WTC11 (cell line): ENCODE results near the gene CRAT.

ENCODE experiments used
- CREM ChIP-seq: sonication (generic); formaldehyde crosslinking; IDR thresholded peaks from 2 replicates; pipeline ENCODE4 v1.8.1; 2022; ENCODE audit warnings: mild to moderate bottlenecking, missing genetic modification reagents, moderate library complexity
- NFYB ChIP-seq: sonication (generic); formaldehyde crosslinking; conservative IDR thresholded peaks from 2 replicates; pipeline ENCODE4 v1.8.0; 2022; ENCODE audit warnings: low read depth, missing genetic modification reagents
- SP1 ChIP-seq: sonication (generic); formaldehyde crosslinking; conservative IDR thresholded peaks from 2 replicates; pipeline ENCODE4 v1.8.1; 2022; ENCODE audit warnings: missing genetic modification reagents
- ZNF219 ChIP-seq: sonication (generic); formaldehyde crosslinking; IDR thresholded peaks from 2 replicates; pipeline ENCODE4 v1.8.0; 2023; ENCODE audit warnings: missing genetic modification reagents, mild to moderate bottlenecking, borderline replicate concordance
- ZNF263 ChIP-seq: sonication (generic); formaldehyde crosslinking; IDR thresholded peaks from 2 replicates; pipeline ENCODE4 v1.8.1; 2022; ENCODE audit warnings: low read depth, mild to moderate bottlenecking, moderate library complexity, missing genetic modification reagents
- ZNF423 ChIP-seq: fragments of 250-450 bp; sonication (Bioruptor Pico); IDR thresholded peaks from 2 replicates; pipeline ENCODE4 v2.1.2; 2022; ENCODE audit warnings: mild to moderate bottlenecking, moderate library complexity
- TF ChIP-seq, protein P1 (sequence below): fragments of 200-600 bp; IDR thresholded peaks from 2 replicates; pipeline ENCODE4 v1.8.0; 2022; ENCODE audit warnings: antibody characterized with exemption
- TF ChIP-seq, protein P2 (sequence below): sonication (generic); formaldehyde crosslinking; IDR thresholded peaks from 2 replicates; pipeline ENCODE4 v1.8.0; 2022; ENCODE audit warnings: mild to moderate bottlenecking, missing genetic modification reagents
- TF ChIP-seq, protein P3 (sequence below): sonication (generic); formaldehyde crosslinking; IDR thresholded peaks from 2 replicates; pipeline ENCODE4 v1.8.1; 2023; ENCODE audit warnings: mild to moderate bottlenecking, moderate library complexity, missing genetic modification reagents
- TF ChIP-seq, protein P4 (sequence below): sonication (generic); formaldehyde crosslinking; IDR thresholded peaks from 2 replicates; pipeline ENCODE4 v1.8.1; 2022; ENCODE audit warnings: low read depth, mild to moderate bottlenecking, moderate library complexity, missing genetic modification reagents, borderline replicate concordance
- TF ChIP-seq, protein P5 (sequence below): sonication (generic); formaldehyde crosslinking; IDR thresholded peaks from 2 replicates; pipeline ENCODE4 v1.8.1; 2023; ENCODE audit warnings: mild to moderate bottlenecking, missing genetic modification reagents, moderate library complexity
- TF ChIP-seq, protein P6 (sequence below): sonication (generic); formaldehyde crosslinking; IDR thresholded peaks from 2 replicates; pipeline ENCODE4 v1.8.0; 2023; ENCODE audit warnings: missing genetic modification reagents
- TF ChIP-seq, protein P7 (sequence below): fragments of 250-450 bp; sonication (Bioruptor Pico); IDR thresholded peaks from 2 replicates; pipeline ENCODE4 v1.9.0; 2021; ENCODE audit warnings: mild to moderate bottlenecking

DNA sequence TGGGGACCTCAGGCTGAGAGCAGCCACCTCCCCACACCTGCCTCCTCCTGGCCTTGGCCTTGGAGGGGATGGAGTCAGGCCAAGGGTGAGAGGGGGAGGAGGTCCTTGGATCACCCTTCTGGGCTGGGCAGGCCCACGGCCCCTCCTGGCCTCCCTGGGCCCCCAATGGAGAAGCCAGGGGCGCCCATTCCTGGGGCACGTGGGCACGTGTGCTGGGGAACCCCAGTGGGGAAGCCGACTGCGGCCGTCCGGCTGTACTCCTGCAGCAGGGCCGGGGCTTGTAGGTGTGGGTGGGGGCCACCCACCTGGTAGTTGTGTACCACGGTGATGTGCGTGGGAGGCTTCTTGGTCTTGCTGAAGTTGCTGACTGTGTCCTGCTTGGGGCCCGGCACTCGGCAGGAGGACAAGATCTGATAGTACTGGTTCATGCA, 8.5 kb downstream of the CRAT start:
- TF ChIP-seq, protein P1, sequence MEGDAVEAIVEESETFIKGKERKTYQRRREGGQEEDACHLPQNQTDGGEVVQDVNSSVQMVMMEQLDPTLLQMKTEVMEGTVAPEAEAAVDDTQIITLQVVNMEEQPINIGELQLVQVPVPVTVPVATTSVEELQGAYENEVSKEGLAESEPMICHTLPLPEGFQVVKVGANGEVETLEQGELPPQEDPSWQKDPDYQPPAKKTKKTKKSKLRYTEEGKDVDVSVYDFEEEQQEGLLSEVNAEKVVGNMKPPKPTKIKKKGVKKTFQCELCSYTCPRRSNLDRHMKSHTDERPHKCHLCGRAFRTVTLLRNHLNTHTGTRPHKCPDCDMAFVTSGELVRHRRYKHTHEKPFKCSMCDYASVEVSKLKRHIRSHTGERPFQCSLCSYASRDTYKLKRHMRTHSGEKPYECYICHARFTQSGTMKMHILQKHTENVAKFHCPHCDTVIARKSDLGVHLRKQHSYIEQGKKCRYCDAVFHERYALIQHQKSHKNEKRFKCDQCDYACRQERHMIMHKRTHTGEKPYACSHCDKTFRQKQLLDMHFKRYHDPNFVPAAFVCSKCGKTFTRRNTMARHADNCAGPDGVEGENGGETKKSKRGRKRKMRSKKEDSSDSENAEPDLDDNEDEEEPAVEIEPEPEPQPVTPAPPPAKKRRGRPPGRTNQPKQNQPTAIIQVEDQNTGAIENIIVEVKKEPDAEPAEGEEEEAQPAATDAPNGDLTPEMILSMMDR: no peak
- TF ChIP-seq, protein P2, sequence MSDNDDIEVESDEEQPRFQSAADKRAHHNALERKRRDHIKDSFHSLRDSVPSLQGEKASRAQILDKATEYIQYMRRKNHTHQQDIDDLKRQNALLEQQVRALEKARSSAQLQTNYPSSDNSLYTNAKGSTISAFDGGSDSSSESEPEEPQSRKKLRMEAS: no peak
- TF ChIP-seq, protein P3, sequence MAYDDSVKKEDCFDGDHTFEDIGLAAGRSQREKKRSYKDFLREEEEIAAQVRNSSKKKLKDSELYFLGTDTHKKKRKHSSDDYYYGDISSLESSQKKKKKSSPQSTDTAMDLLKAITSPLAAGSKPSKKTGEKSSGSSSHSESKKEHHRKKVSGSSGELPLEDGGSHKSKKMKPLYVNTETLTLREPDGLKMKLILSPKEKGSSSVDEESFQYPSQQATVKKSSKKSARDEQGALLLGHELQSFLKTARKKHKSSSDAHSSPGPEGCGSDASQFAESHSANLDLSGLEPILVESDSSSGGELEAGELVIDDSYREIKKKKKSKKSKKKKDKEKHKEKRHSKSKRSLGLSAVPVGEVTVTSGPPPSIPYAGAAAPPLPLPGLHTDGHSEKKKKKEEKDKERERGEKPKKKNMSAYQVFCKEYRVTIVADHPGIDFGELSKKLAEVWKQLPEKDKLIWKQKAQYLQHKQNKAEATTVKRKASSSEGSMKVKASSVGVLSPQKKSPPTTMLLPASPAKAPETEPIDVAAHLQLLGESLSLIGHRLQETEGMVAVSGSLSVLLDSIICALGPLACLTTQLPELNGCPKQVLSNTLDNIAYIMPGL: no peak
- TF ChIP-seq NFYB (CRISPR knock-in tag): no peak
- no peak for TF ChIP-seq ZNF423 (CRISPR knock-in tag)
- TF ChIP-seq, protein P4, sequence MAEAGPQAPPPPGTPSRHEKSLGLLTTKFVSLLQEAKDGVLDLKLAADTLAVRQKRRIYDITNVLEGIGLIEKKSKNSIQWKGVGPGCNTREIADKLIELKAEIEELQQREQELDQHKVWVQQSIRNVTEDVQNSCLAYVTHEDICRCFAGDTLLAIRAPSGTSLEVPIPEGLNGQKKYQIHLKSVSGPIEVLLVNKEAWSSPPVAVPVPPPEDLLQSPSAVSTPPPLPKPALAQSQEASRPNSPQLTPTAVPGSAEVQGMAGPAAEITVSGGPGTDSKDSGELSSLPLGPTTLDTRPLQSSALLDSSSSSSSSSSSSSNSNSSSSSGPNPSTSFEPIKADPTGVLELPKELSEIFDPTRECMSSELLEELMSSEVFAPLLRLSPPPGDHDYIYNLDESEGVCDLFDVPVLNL (CRISPR knock-in tag): no peak
- TF ChIP-seq ZNF263: no peak
- TF ChIP-seq, protein P5, sequence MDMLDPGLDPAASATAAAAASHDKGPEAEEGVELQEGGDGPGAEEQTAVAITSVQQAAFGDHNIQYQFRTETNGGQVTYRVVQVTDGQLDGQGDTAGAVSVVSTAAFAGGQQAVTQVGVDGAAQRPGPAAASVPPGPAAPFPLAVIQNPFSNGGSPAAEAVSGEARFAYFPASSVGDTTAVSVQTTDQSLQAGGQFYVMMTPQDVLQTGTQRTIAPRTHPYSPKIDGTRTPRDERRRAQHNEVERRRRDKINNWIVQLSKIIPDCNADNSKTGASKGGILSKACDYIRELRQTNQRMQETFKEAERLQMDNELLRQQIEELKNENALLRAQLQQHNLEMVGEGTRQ (CRISPR knock-in tag): no peak
- no peak for TF ChIP-seq SP1 (CRISPR knock-in tag)
- TF ChIP-seq CREM (CRISPR knock-in tag): no peak
- TF ChIP-seq, protein P6, sequence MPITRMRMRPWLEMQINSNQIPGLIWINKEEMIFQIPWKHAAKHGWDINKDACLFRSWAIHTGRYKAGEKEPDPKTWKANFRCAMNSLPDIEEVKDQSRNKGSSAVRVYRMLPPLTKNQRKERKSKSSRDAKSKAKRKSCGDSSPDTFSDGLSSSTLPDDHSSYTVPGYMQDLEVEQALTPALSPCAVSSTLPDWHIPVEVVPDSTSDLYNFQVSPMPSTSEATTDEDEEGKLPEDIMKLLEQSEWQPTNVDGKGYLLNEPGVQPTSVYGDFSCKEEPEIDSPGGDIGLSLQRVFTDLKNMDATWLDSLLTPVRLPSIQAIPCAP (CRISPR knock-in tag): no peak
- TF ChIP-seq ZNF219 (CRISPR knock-in tag): no peak
- TF ChIP-seq, protein P7, sequence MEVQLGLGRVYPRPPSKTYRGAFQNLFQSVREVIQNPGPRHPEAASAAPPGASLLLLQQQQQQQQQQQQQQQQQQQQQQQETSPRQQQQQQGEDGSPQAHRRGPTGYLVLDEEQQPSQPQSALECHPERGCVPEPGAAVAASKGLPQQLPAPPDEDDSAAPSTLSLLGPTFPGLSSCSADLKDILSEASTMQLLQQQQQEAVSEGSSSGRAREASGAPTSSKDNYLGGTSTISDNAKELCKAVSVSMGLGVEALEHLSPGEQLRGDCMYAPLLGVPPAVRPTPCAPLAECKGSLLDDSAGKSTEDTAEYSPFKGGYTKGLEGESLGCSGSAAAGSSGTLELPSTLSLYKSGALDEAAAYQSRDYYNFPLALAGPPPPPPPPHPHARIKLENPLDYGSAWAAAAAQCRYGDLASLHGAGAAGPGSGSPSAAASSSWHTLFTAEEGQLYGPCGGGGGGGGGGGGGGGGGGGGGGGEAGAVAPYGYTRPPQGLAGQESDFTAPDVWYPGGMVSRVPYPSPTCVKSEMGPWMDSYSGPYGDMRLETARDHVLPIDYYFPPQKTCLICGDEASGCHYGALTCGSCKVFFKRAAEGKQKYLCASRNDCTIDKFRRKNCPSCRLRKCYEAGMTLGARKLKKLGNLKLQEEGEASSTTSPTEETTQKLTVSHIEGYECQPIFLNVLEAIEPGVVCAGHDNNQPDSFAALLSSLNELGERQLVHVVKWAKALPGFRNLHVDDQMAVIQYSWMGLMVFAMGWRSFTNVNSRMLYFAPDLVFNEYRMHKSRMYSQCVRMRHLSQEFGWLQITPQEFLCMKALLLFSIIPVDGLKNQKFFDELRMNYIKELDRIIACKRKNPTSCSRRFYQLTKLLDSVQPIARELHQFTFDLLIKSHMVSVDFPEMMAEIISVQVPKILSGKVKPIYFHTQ (CRISPR knock-in tag): no peak
